ENCODE measurements around the gene DTD2.

Gene DTD2

GRCh38 chr14:31408421-31408820 lies 48.9 kb downstream of the DTD2 start:
- DNase-seq = no peak

GRCh38 chr14:31405599-31406232 lies 51.6 kb downstream of the DTD2 start:
- DNase-seq = no peak

GRCh38 chr14:31405106-31405505 lies 52.2 kb downstream of the DTD2 start:
- no peak for DNase-seq

DNA sequence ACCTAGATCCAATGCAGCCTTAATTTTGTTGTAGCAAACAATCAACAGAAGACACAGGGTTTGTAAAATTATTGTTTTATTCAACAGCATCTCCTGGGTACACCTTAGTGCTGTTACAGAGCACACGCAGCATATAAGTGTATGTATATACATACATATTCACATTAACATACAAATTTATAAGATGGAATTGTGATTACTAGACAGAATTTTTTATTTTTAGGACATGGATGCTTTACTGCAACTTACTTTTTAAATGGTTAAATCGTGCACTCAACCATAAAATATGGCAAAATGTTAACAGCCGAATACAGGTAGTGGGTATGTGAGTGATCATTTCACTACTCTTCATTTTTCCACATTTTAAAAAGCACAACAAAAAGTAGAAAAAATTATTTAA lies 53.6 kb downstream of the DTD2 start:
- DNase-seq = no peak

- DNase-seq = no peak
Measured at GRCh38 chr14:31402764-31403439, 54.4 kb downstream of the DTD2 start.

GRCh38 chr14:31401369-31401932 lies 55.9 kb downstream of the DTD2 start:
- DNase-seq = no peak

- DNase-seq = no peak
Measured at GRCh38 chr14:31400031-31400638, 57.2 kb downstream of the DTD2 start.
